ENCODE data around the gene WWOX.

GRCh38 chr16:78311831-78312230, 212.4 kb downstream of the WWOX start:
- TF ChIP-seq POLR2A (IDR thresholded peaks at IDR 0.05) (no peak), CTCF (IDR thresholded peaks at IDR 0.05) (no peak), EP300 (IDR thresholded peaks at IDR 0.05) (no peak)
